HG03378 (cell line): Measurements from ENCODE around the gene WDR87.
"Not testable (repeated sequence)": the region's sequence is repeated elsewhere in the genome, so short reads cannot be mapped to it uniquely, and the experiment has no call there.

ENCODE experiments used
- ATAC-seq: cut with Tn5 transposase; IDR thresholded peaks from one replicate; pipeline ENCODE4 v1.9.1; 2021; ENCODE audit warnings: mild to moderate bottlenecking, moderate library complexity; ENCODE audit not compliant: unreplicated experiment

WDR87 gene

GRCh38 chr19:37893845-37894575 is 12.4 kb downstream of the WDR87 start:
- ATAC-seq, result no peak

GRCh38 chr19:37886571-37886970 is 19.8 kb downstream of the WDR87 start:
- no peak for ATAC-seq

- ATAC-seq, result no peak
These were observed 21.0 kb downstream of the WDR87 start for GRCh38 chr19:37885392-37885791.

GRCh38 chr19:37877147-37877546 is 29.2 kb downstream of the WDR87 start:
- no peak for ATAC-seq

- no peak for ATAC-seq
These were observed 30.4 kb downstream of the WDR87 start for GRCh38 chr19:37876032-37876431.

- no peak for ATAC-seq
These were observed 31.6 kb downstream of the WDR87 start for GRCh38 chr19:37874784-37875183.

GRCh38 chr19:37872383-37872782 is 34.0 kb downstream of the WDR87 start:
- ATAC-seq, result no peak

- ATAC-seq, result no peak
These were observed 36.5 kb downstream of the WDR87 start for GRCh38 chr19:37869766-37870340.

- ATAC-seq, result no peak
These were observed 38.6 kb downstream of the WDR87 start for GRCh38 chr19:37867831-37868230.

- not testable (repeated sequence) for ATAC-seq
These were observed 40.5 kb downstream of the WDR87 start for GRCh38 chr19:37865930-37866329.

GRCh38 chr19:37864501-37864900 is 41.9 kb downstream of the WDR87 start:
- ATAC-seq, result no peak

- ATAC-seq, result no peak
These were observed 51.3 kb downstream of the WDR87 start for GRCh38 chr19:37855098-37855497.

GRCh38 chr19:37845932-37846331 is 60.5 kb downstream of the WDR87 start:
- ATAC-seq, result no peak
